ENCODE measurements around the gene GPRIN2. TPM values are rescaled to one million over a fixed set of nuclear protein-coding genes. Genes with fewer than 3 reads are reported as not detected.
"Not testable (repeated sequence)": the region's sequence is repeated elsewhere in the genome, so short reads cannot be mapped to it uniquely, and the experiment has no call there.

The GPRIN2 gene
- total RNA-seq, 1 donor from 2014 or later, result 3.0 TPM

DNA sequence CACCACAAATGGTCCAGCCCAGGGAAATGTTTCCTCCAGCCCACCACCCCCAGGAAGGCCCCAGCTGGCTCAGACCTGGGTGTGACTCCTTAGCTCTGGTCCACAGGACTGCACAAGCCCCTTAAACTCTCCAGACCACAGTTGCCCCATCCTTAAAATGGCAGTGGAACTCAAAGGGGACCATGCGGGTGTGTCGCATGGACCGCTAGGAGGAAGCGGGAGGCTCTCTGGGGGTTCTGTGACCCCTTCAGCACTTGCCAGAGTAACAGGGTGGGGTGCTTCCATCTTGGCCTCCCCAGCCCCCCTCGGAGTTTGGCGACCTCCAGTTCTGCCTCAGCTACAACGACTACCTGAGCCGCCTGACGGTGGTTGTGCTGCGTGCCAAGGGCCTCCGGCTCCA is 27.7 kb upstream of the GPRIN2 start:
- H3K4me3 Mint-ChIP-seq (ENCODE audit: unreplicated experiment); H3K79me2 ChIP-seq (ENCODE audit: insufficient read depth, low read length); H4K20me1 ChIP-seq (ENCODE audit: insufficient read depth, low read length); DNase-seq (ENCODE audit: low read depth); H3K27me3 ChIP-seq (ENCODE audit: insufficient read depth, low read length); H3K4me2 ChIP-seq (ENCODE audit: low read length); H3K9me3 Mint-ChIP-seq (ENCODE audit: unreplicated experiment); FAIRE-seq; H3K36me3 Mint-ChIP-seq (ENCODE audit: low read depth, unreplicated experiment); H3K27ac Mint-ChIP-seq (ENCODE audit: unreplicated experiment); H3K4me3 ChIP-seq (ENCODE audit: insufficient read depth, low read depth, low read length); H3K27me3 Mint-ChIP-seq (ENCODE audit: low read depth, unreplicated experiment); H3K4me1 Mint-ChIP-seq (ENCODE audit: low read depth, unreplicated experiment); H3K9me3 ChIP-seq (ENCODE audit: insufficient read depth, low read depth, low read length); H3K27ac ChIP-seq (ENCODE audit: low read depth, low read length); H3K36me3 ChIP-seq (ENCODE audit: insufficient read depth, low read length); H3K4me1 ChIP-seq (ENCODE audit: insufficient read depth, low read length); H2AFZ ChIP-seq (ENCODE audit: low read depth, low read length); H3K9ac ChIP-seq (ENCODE audit: low read length): not testable (repeated sequence)

DNA sequence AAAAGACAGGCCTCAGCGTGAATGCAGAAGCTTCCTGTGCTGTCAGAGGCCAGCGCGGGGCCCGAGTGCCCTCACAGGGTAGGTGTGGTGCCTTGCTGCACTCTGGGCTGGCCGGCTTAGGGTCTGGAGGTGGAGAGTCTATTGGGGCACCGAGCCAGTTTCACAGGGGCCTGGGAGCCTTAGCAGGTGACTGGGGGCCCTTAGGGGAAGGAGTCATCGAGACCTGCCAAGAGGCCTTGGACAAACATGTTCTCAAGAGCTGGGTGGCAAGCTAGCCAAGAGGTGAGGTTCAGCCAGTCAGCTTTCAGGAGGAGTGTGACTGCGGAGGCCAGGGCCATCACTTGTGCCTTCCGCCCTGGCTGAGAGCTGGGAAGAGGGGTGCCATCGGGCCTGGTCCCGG is 26.1 kb upstream of the GPRIN2 start:
- H3K4me3 ChIP-seq (ENCODE audit: insufficient read depth, low read depth, low read length); H4K20me1 ChIP-seq (ENCODE audit: insufficient read depth, low read length); H3K4me1 ChIP-seq (ENCODE audit: insufficient read depth, low read length); DNase-seq (ENCODE audit: low read depth); H3K9me3 ChIP-seq (ENCODE audit: insufficient read depth, low read depth, low read length); H3K27ac ChIP-seq (ENCODE audit: low read depth, low read length); H3K36me3 ChIP-seq (ENCODE audit: insufficient read depth, low read length); H3K36me3 Mint-ChIP-seq (ENCODE audit: low read depth, unreplicated experiment); FAIRE-seq; H3K27ac Mint-ChIP-seq (ENCODE audit: unreplicated experiment); H3K4me1 Mint-ChIP-seq (ENCODE audit: low read depth, unreplicated experiment); H3K27me3 ChIP-seq (ENCODE audit: insufficient read depth, low read length); H3K4me3 Mint-ChIP-seq (ENCODE audit: unreplicated experiment); H3K9me3 Mint-ChIP-seq (ENCODE audit: unreplicated experiment); H3K27me3 Mint-ChIP-seq (ENCODE audit: low read depth, unreplicated experiment); H3K79me2 ChIP-seq (ENCODE audit: insufficient read depth, low read length); H3K4me2 ChIP-seq (ENCODE audit: low read length); H3K9ac ChIP-seq (ENCODE audit: low read length); H2AFZ ChIP-seq (ENCODE audit: low read depth, low read length): not testable (repeated sequence)

GRCh38 chr10:46581997-46582396 is 25.5 kb upstream of the GPRIN2 start:
- not testable (repeated sequence) for H4K20me1 ChIP-seq (ENCODE audit: insufficient read depth, low read length); H3K36me3 ChIP-seq (ENCODE audit: insufficient read depth, low read length); H3K79me2 ChIP-seq (ENCODE audit: insufficient read depth, low read length); DNase-seq (ENCODE audit: low read depth); H2AFZ ChIP-seq (ENCODE audit: low read depth, low read length); H3K9me3 Mint-ChIP-seq (ENCODE audit: unreplicated experiment); H3K4me1 Mint-ChIP-seq (ENCODE audit: low read depth, unreplicated experiment); H3K27me3 ChIP-seq (ENCODE audit: insufficient read depth, low read length); H3K27ac Mint-ChIP-seq (ENCODE audit: unreplicated experiment); H3K36me3 Mint-ChIP-seq (ENCODE audit: low read depth, unreplicated experiment); H3K4me2 ChIP-seq (ENCODE audit: low read length); H3K27me3 Mint-ChIP-seq (ENCODE audit: low read depth, unreplicated experiment); H3K9me3 ChIP-seq (ENCODE audit: insufficient read depth, low read depth, low read length); H3K27ac ChIP-seq (ENCODE audit: low read depth, low read length); H3K9ac ChIP-seq (ENCODE audit: low read length); H3K4me3 ChIP-seq (ENCODE audit: insufficient read depth, low read depth, low read length); FAIRE-seq; H3K4me3 Mint-ChIP-seq (ENCODE audit: unreplicated experiment); H3K4me1 ChIP-seq (ENCODE audit: insufficient read depth, low read length)

- not testable (repeated sequence) for H3K27ac Mint-ChIP-seq (ENCODE audit: unreplicated experiment); H3K36me3 Mint-ChIP-seq (ENCODE audit: low read depth, unreplicated experiment); H3K27ac ChIP-seq (ENCODE audit: low read depth, low read length); H3K27me3 ChIP-seq (ENCODE audit: insufficient read depth, low read length); H3K9me3 Mint-ChIP-seq (ENCODE audit: unreplicated experiment); H3K79me2 ChIP-seq (ENCODE audit: insufficient read depth, low read length); H3K4me3 ChIP-seq (ENCODE audit: insufficient read depth, low read depth, low read length); H3K4me2 ChIP-seq (ENCODE audit: low read length); H3K9ac ChIP-seq (ENCODE audit: low read length); H3K4me1 ChIP-seq (ENCODE audit: insufficient read depth, low read length); DNase-seq (ENCODE audit: low read depth); H2AFZ ChIP-seq (ENCODE audit: low read depth, low read length); H4K20me1 ChIP-seq (ENCODE audit: insufficient read depth, low read length); H3K4me1 Mint-ChIP-seq (ENCODE audit: low read depth, unreplicated experiment); H3K27me3 Mint-ChIP-seq (ENCODE audit: low read depth, unreplicated experiment); H3K4me3 Mint-ChIP-seq (ENCODE audit: unreplicated experiment); H3K36me3 ChIP-seq (ENCODE audit: insufficient read depth, low read length); H3K9me3 ChIP-seq (ENCODE audit: insufficient read depth, low read depth, low read length); FAIRE-seq
These were observed 22.9 kb upstream of the GPRIN2 start for GRCh38 chr10:46579378-46579777.

DNA sequence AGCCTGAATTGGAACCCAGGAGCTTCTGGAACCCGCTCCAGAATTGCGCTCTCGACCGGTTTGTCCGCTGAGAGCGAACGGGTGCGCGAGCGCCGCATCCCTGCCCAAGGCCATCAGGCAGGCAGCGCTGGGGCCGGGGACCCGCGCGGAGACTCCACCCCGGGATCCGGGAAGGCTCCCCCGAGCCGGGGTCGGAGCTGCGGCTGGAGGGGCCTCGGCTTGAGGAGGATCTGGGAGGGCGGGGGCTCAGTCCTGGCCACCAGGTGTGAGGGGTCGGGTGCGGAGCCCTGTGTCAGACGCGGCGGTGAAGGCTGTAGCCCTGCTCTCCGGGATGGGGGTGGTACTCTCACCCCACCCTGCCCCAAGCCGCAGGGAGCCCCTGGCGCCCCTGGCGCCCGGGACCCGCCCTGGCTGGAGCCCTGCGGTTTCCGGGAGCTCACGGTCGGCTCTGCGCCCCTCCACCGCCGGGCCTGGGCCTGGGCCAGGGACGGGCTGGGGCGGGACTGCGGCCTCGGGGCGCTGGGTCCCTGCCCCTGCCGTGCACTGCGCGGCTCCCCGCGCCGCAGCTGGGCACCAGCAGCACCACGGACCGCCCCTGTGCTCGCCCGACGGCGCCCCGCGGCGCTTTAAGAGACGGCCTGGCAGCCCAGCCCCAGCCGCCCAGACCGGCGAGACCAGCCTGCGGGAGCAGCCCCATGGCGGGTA is 22.2 kb upstream of the GPRIN2 start, which contains the start of gene SYT15:
SYT15 (plus strand) TSS at position 655 of the 705 bp plus-strand sequence; CDS start at position 696, 41 bp downstream.
- not testable (repeated sequence) for DNase-seq (ENCODE audit: low read depth); H3K4me3 Mint-ChIP-seq (ENCODE audit: unreplicated experiment); H3K27ac ChIP-seq (ENCODE audit: low read depth, low read length); H3K4me3 ChIP-seq (ENCODE audit: insufficient read depth, low read depth, low read length); H3K4me1 ChIP-seq (ENCODE audit: insufficient read depth, low read length); H3K4me2 ChIP-seq (ENCODE audit: low read length); H3K27ac Mint-ChIP-seq (ENCODE audit: unreplicated experiment); H3K9me3 ChIP-seq (ENCODE audit: insufficient read depth, low read depth, low read length); H3K27me3 Mint-ChIP-seq (ENCODE audit: low read depth, unreplicated experiment); H4K20me1 ChIP-seq (ENCODE audit: insufficient read depth, low read length); H3K9ac ChIP-seq (ENCODE audit: low read length); H3K27me3 ChIP-seq (ENCODE audit: insufficient read depth, low read length); H3K9me3 Mint-ChIP-seq (ENCODE audit: unreplicated experiment); H3K36me3 Mint-ChIP-seq (ENCODE audit: low read depth, unreplicated experiment); H3K79me2 ChIP-seq (ENCODE audit: insufficient read depth, low read length); FAIRE-seq; H3K4me1 Mint-ChIP-seq (ENCODE audit: low read depth, unreplicated experiment); H2AFZ ChIP-seq (ENCODE audit: low read depth, low read length); H3K36me3 ChIP-seq (ENCODE audit: insufficient read depth, low read length)

GRCh38 chr10:46577624-46578473 is 21.4 kb upstream of the GPRIN2 start:
- H3K4me1 Mint-ChIP-seq (ENCODE audit: low read depth, unreplicated experiment); H3K4me1 ChIP-seq (ENCODE audit: insufficient read depth, low read length); H3K27ac Mint-ChIP-seq (ENCODE audit: unreplicated experiment); H3K4me2 ChIP-seq (ENCODE audit: low read length); H3K4me3 Mint-ChIP-seq (ENCODE audit: unreplicated experiment); H3K9me3 ChIP-seq (ENCODE audit: insufficient read depth, low read depth, low read length); DNase-seq (ENCODE audit: low read depth); H3K4me3 ChIP-seq (ENCODE audit: insufficient read depth, low read depth, low read length); H3K27me3 Mint-ChIP-seq (ENCODE audit: low read depth, unreplicated experiment); H3K9ac ChIP-seq (ENCODE audit: low read length); H3K36me3 Mint-ChIP-seq (ENCODE audit: low read depth, unreplicated experiment); H3K9me3 Mint-ChIP-seq (ENCODE audit: unreplicated experiment); H2AFZ ChIP-seq (ENCODE audit: low read depth, low read length); FAIRE-seq; H3K27me3 ChIP-seq (ENCODE audit: insufficient read depth, low read length); H4K20me1 ChIP-seq (ENCODE audit: insufficient read depth, low read length); H3K27ac ChIP-seq (ENCODE audit: low read depth, low read length); H3K79me2 ChIP-seq (ENCODE audit: insufficient read depth, low read length); H3K36me3 ChIP-seq (ENCODE audit: insufficient read depth, low read length): not testable (repeated sequence)

Data from astrocyte (in vitro differentiated cells and primary cell).